Mesendoderm (in vitro differentiated cells): ENCODE measurements around the gene PIP5K1B.

ENCODE experiments used
- DNase-seq: peaks from one replicate; pipeline ENCODE4 v3.0.0; 2013
- H2AK5ac ChIP-seq: 2 replicates; pipeline ENCODE4 v1.6.1; 2013; ENCODE audit warnings: low read length, inconsistent platforms
- H2BK120ac ChIP-seq: 2 replicates; pipeline ENCODE4 v1.6.1; 2013; ENCODE audit warnings: low read depth, mild to moderate bottlenecking, low read length, moderate library complexity, mixed read lengths
- H2BK15ac ChIP-seq: replicated peaks from 2 replicates; pipeline ENCODE4 v1.6.1; 2013; ENCODE audit warnings: low read depth, mild to moderate bottlenecking, moderate library complexity
- H2BK5ac ChIP-seq: 2 replicates; pipeline ENCODE4 v1.6.1; 2013; ENCODE audit warnings: low read length, inconsistent platforms
- H3K18ac ChIP-seq: 2 replicates; pipeline ENCODE4 v1.6.1; 2013; ENCODE audit warnings: mild to moderate bottlenecking, low read length, mixed read lengths
- H3K23ac ChIP-seq: one replicate; pipeline ENCODE4 v1.6.1; 2013; ENCODE audit warnings: low read length
- H3K27ac ChIP-seq: 2 replicates; pipeline ENCODE4 v1.5.1; 2013; ENCODE audit warnings: low read depth, mild to moderate bottlenecking, inconsistent platforms, low read length, moderate library complexity
- H3K27me3 ChIP-seq: 2 replicates; pipeline ENCODE4 v1.6.1; 2013; ENCODE audit warnings: low read length, control low read depth, mild to moderate bottlenecking, inconsistent platforms; ENCODE audit not compliant: insufficient read depth, poor library complexity
- H3K36me3 ChIP-seq: 2 replicates; pipeline ENCODE4 v1.6.1; 2013; ENCODE audit warnings: low read length, inconsistent platforms; ENCODE audit not compliant: control insufficient read depth, insufficient read depth
- H3K4ac ChIP-seq: one replicate; pipeline ENCODE4 v1.6.1; 2013; ENCODE audit warnings: low read depth, mild to moderate bottlenecking, low read length, moderate library complexity
- H3K4me1 ChIP-seq: 2 replicates; pipeline ENCODE4 v1.6.1; 2013; ENCODE audit warnings: low read depth, low read length, inconsistent platforms; ENCODE audit not compliant: control insufficient read depth
- H3K4me2 ChIP-seq: 2 replicates; pipeline ENCODE4 v1.6.1; 2013; ENCODE audit warnings: low read length
- H3K4me3 ChIP-seq: 2 replicates; pipeline ENCODE4 v1.5.1; 2013; ENCODE audit warnings: mild to moderate bottlenecking, low read length
- H3K56ac ChIP-seq: one replicate; pipeline ENCODE4 v1.6.1; 2013; ENCODE audit warnings: low read length
- H3K79me1 ChIP-seq: 2 replicates; pipeline ENCODE4 v1.6.1; 2013; ENCODE audit warnings: low read length, inconsistent platforms
- H3K79me2 ChIP-seq: 2 replicates; pipeline ENCODE4 v1.6.1; 2013; ENCODE audit warnings: mild to moderate bottlenecking, low read length; ENCODE audit not compliant: control insufficient read depth, insufficient read depth
- H3K9ac ChIP-seq: 2 replicates; pipeline ENCODE4 v1.6.1; 2013; ENCODE audit warnings: low read length, inconsistent platforms
- H4K5ac ChIP-seq: one replicate; pipeline ENCODE4 v1.6.1; 2013; ENCODE audit warnings: low read length
- H4K8ac ChIP-seq: one replicate; pipeline ENCODE4 v1.6.1; 2013; ENCODE audit warnings: low read depth, mild to moderate bottlenecking, control low read depth, low read length, moderate library complexity
- WGBS: extraction: QIAGEN DNeasy Blood & Tissue Kit; methylation state at CpG from one replicate; pipeline ENCODE4 v1.1.7; 2013; ENCODE audit warnings: low lambda C conversion rate, missing lambda C conversion rate; ENCODE audit not compliant: insufficient coverage; ENCODE audit errors: extremely low coverage; 5-methylcytosine and 5-hydroxymethylcytosine counted together

The PIP5K1B gene

DNA sequence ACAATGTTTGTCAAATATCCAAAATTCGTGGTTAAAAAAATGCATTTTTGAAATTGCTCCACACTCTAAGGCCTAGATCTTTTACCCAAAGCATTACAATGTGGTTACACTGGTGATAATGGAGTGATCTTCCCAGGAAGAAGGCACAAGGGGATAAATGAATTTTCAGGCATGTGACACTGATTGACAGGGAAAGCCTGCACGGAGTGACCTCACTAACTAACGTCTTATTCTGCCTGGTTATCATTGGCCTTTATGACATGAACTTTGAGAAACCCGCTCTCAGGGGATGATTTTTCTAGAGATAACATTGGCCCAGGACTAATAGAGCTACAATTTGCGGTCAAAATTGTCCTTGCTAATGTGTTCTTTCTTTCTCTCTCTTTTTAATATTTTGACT is 171.2 kb downstream of the PIP5K1B start:
- no CpG with 5 or more reads among the region's 5 CpGs for WGBS
- H3K4ac ChIP-seq: no peak overlapping the region
- no peaks in the 10 kb centered on the region for H3K79me1 ChIP-seq

DNA sequence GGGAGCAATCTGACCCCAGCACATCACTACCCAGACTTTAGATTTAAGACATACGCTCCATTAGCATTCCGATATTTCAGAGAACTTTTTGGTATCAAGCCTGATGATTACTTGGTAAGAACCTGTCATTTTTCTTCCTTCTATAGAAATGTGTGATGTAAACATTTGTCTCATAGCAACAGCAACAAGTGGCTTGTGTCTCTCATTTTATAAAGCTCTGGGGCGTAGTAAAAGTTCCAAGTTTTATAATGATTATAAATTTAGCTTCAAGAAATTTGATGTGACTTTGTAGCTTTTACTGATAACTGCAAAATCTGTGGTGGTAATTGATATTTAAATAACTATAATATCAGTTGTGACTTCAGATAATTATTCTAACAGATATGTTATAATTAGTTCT is 171.6 kb downstream of the PIP5K1B start:
- no peaks in the 10 kb centered on the region for H3K79me2 ChIP-seq
- no peak overlapping the region for H2AK5ac ChIP-seq
- no peak overlapping the region for H2BK5ac ChIP-seq
- WGBS: no CpG with 5 or more reads among the region's 3 CpGs
- no peak overlapping the region for H3K4ac ChIP-seq
- H3K27me3 ChIP-seq: no peaks in the 10 kb centered on the region
- no peak overlapping the region for H4K5ac ChIP-seq
- peak overlapping the region; percentile 1 for H3K27ac ChIP-seq
- H3K9ac ChIP-seq: no peak overlapping the region
- H4K8ac ChIP-seq: no peak overlapping the region
- H3K4me2 ChIP-seq: no peak overlapping the region
- H3K18ac ChIP-seq: peak overlapping the region; percentile 51
- H2BK120ac ChIP-seq: no peak overlapping the region
- no peaks in the 10 kb centered on the region for H3K36me3 ChIP-seq
- H2BK15ac ChIP-seq: peak overlapping the region; percentile 64
- H3K4me1 ChIP-seq: peaks cover 11% of the 10 kb centered on the region
- no peak overlapping the region for H3K56ac ChIP-seq
- no peak overlapping the region for H3K23ac ChIP-seq
- DNase-seq: peak; percentile 26
- H3K4me3 ChIP-seq: no peak overlapping the region
- no peaks in the 10 kb centered on the region for H3K79me1 ChIP-seq

More for the DNA sequence above, 171.2 kb downstream of the PIP5K1B start:
- Histone ChIP-seq H2BK120ac (no peak overlapping the region), H3K27ac (peak overlapping the region; percentile 1), H3K27me3 (no peaks in the 10 kb centered on the region), H3K36me3 (no peaks in the 10 kb centered on the region), H3K56ac (no peak overlapping the region), H3K4me3 (no peak overlapping the region), H2AK5ac (no peak overlapping the region), H3K18ac (peak overlapping the region; percentile 51), H3K23ac (no peak overlapping the region), H4K5ac (no peak overlapping the region), H3K4me1 (peaks cover 12% of the 10 kb centered on the region), H3K9ac (no peak overlapping the region), H2BK15ac (peak overlapping the region; percentile 64), H4K8ac (no peak overlapping the region), H3K79me2 (no peaks in the 10 kb centered on the region), H3K4me2 (no peak overlapping the region), H2BK5ac (no peak overlapping the region)
- DNase-seq: peak; percentile 4

DNA sequence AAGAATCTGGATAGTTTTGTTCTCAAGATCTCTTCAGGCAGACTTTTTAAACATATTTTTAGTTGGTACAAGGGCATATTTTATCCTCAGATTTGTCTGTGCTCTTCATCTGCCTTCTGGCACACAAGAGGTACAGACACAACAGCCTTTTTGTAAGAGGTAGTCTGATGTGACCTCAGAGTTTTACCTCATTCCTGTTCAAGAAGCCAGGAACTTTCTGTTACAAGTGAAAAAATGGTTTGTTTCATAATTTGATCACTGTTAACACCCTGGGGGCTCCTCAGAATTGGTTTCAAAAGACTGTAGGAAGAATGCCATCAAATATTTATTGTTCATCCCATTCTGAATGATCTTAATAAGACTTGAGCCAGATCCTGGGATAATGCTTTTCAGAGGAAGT is 172.2 kb downstream of the PIP5K1B start:
- H2BK120ac ChIP-seq: no peak overlapping the region
- H2BK15ac ChIP-seq: no peak overlapping the region
- no peaks in the 10 kb centered on the region for H3K36me3 ChIP-seq
- no peak overlapping the region for H4K8ac ChIP-seq
- no peaks in the 10 kb centered on the region for H3K79me1 ChIP-seq
- no peak overlapping the region for H3K9ac ChIP-seq
- no peak overlapping the region for H3K4me3 ChIP-seq
- H3K56ac ChIP-seq: no peak overlapping the region
- H2AK5ac ChIP-seq: no peak overlapping the region
- H3K27ac ChIP-seq: peak overlapping the region; percentile 9
- no peak for DNase-seq
- no peaks in the 10 kb centered on the region for H3K27me3 ChIP-seq
- H3K4ac ChIP-seq: no peak overlapping the region
- H4K5ac ChIP-seq: no peak overlapping the region
- no peak overlapping the region for H2BK5ac ChIP-seq
- no peak overlapping the region for H3K4me2 ChIP-seq
- no peak overlapping the region for H3K18ac ChIP-seq
- H3K23ac ChIP-seq: no peak overlapping the region
- peaks cover 6% of the 10 kb centered on the region for H3K4me1 ChIP-seq
- no peaks in the 10 kb centered on the region for H3K79me2 ChIP-seq

DNA sequence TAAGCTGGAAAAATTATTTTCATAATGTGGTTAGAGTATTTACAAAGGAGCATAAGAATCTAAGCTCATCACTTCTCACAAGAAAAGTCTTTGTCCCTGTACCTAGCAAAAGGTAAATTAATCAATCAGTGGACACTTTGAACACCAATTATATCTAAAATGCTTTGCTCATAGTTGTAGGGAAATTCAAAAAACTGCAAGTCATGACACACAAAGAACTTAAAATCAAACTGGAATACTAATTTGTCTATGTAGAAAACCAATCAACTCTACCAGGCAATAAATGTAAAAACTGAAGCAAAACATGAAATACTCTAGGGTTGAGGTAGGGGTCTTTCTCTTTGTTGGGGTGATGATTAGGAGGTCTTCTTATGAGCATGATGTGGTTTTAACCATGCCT is 173.4 kb downstream of the PIP5K1B start:
- DNase-seq: no peak
- Histone ChIP-seq H3K4ac (no peak overlapping the region), H3K4me1 (peaks cover 4% of the 10 kb centered on the region), H2BK120ac (no peak overlapping the region), H3K23ac (no peak overlapping the region), H3K9ac (no peak overlapping the region), H3K79me1 (no peaks in the 10 kb centered on the region), H3K56ac (no peak overlapping the region), H2AK5ac (no peak overlapping the region), H3K36me3 (no peaks in the 10 kb centered on the region), H3K27ac (no peak overlapping the region), H3K4me3 (no peak overlapping the region), H2BK15ac (no peak overlapping the region), H2BK5ac (no peak overlapping the region), H3K27me3 (no peaks in the 10 kb centered on the region), H4K5ac (no peak overlapping the region), H3K79me2 (no peaks in the 10 kb centered on the region), H3K18ac (no peak overlapping the region), H3K4me2 (no peak overlapping the region), H4K8ac (no peak overlapping the region)

DNA sequence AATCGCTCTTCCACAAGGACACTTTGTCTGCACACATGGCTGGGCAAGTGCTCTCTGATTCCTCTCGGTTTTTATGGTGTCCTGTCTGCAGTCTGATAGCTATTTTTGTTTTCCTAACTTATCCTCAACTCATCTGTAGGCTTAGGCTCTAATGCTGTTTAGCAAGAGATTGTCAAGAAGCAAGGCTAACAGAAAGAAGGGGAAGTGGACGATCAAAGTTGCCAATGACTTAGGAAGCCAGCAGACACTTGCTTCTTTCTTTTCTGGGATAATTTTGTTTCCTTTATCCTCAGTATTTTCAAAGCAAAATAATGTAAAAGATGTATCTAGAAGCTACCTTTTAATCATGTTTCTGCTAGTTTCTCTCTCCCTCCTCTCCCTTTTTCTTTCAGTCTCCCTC is 178.2 kb downstream of the PIP5K1B start:
- H3K56ac ChIP-seq: no peak overlapping the region
- H2BK120ac ChIP-seq: no peak overlapping the region
- H3K36me3 ChIP-seq: no peaks in the 10 kb centered on the region
- H3K23ac ChIP-seq: no peak overlapping the region
- no peak overlapping the region for H3K9ac ChIP-seq
- no peaks in the 10 kb centered on the region for H3K79me1 ChIP-seq
- no peak overlapping the region for H3K4me2 ChIP-seq
- no peak overlapping the region for H4K5ac ChIP-seq
- no peak for DNase-seq
- H3K27me3 ChIP-seq: no peaks in the 10 kb centered on the region
- no peak overlapping the region for H3K4ac ChIP-seq
- no peak overlapping the region for H3K18ac ChIP-seq
- no peaks in the 10 kb centered on the region for H3K4me1 ChIP-seq
- H3K27ac ChIP-seq: no peak overlapping the region
- no peaks in the 10 kb centered on the region for H3K79me2 ChIP-seq
- no peak overlapping the region for H4K8ac ChIP-seq
- WGBS: 100% methylated on average over 1 of the region's 3 CpGs
- H2AK5ac ChIP-seq: no peak overlapping the region
- H3K4me3 ChIP-seq: no peak overlapping the region
- no peak overlapping the region for H2BK5ac ChIP-seq
- no peak overlapping the region for H2BK15ac ChIP-seq

DNA sequence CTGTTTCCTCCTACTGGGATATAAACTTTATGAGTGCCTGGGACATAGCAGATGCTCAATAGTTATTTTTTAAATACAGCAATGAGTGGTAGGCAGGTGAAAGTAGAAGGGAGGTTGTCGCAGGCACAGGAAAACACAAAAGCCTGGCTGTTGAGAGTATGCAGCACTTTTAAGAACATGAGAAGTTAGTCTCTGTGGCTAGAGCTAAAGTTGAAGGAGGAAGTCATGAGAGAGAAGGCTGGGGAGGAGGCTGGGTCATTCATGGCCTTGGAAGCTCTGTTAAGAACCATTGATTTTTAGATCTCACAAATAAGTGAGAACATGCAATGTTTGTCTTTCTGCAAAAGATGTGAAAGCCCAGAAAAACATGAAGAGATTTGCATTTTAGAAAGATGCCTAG is 182.2 kb downstream of the PIP5K1B start:
- no peak overlapping the region for H3K9ac ChIP-seq
- no peak overlapping the region for H2BK15ac ChIP-seq
- no peak overlapping the region for H3K56ac ChIP-seq
- H3K36me3 ChIP-seq: no peaks in the 10 kb centered on the region
- no peak overlapping the region for H3K18ac ChIP-seq
- no peak overlapping the region for H3K4ac ChIP-seq
- H3K4me3 ChIP-seq: no peak overlapping the region
- no peaks in the 10 kb centered on the region for H3K79me2 ChIP-seq
- no peak overlapping the region for H2BK120ac ChIP-seq
- H3K4me1 ChIP-seq: no peaks in the 10 kb centered on the region
- no peak overlapping the region for H4K5ac ChIP-seq
- WGBS: no CpG with 5 or more reads among the region's 1 CpG
- no peaks in the 10 kb centered on the region for H3K79me1 ChIP-seq
- no peak overlapping the region for H2AK5ac ChIP-seq
- no peak overlapping the region for H2BK5ac ChIP-seq
- H3K27me3 ChIP-seq: no peaks in the 10 kb centered on the region
- no peak overlapping the region for H3K23ac ChIP-seq
- no peak for DNase-seq
- no peak overlapping the region for H4K8ac ChIP-seq
- H3K4me2 ChIP-seq: no peak overlapping the region
- no peak overlapping the region for H3K27ac ChIP-seq
